GM23248 (cell line): ENCODE results near the gene CABS1. TPM values are rescaled to one million over a fixed set of nuclear protein-coding genes. Genes with fewer than 3 reads are reported as not detected.

ENCODE experiments used
- DNase-seq: peaks from one replicate; pipeline ENCODE4 v3.0.0-alpha.2; 2015
- H2AFZ ChIP-seq: fragments of 200-600 bp; sonication (generic); 2 replicates; pipeline ENCODE4 v1.6.1; 2016; ENCODE audit warnings: antibody characterized with exemption
- H3F3A ChIP-seq: fragments of 200-600 bp; sonication (generic); 2 replicates; pipeline ENCODE4 v1.6.1; 2016; ENCODE audit warnings: mild to moderate bottlenecking, antibody characterized with exemption, mixed run types; ENCODE audit not compliant: insufficient read depth
- H3K27ac ChIP-seq: fragments of 200-600 bp; sonication (generic); 2 replicates; pipeline ENCODE4 v1.5.1; 2016; ENCODE audit warnings: mild to moderate bottlenecking
- H3K27me3 ChIP-seq: fragments of 200-600 bp; sonication (generic); replicated peaks from 2 replicates; pipeline ENCODE4 v1.6.1; 2016; ENCODE audit warnings: mild to moderate bottlenecking; ENCODE audit not compliant: insufficient read depth
- H3K36me3 ChIP-seq: fragments of 200-600 bp; sonication (generic); 2 replicates; pipeline ENCODE4 v1.6.1; 2016; ENCODE audit warnings: low read depth, mild to moderate bottlenecking
- H3K4me1 ChIP-seq: fragments of 200-600 bp; sonication (generic); 2 replicates; pipeline ENCODE4 v1.6.1; 2016; ENCODE audit warnings: mild to moderate bottlenecking; ENCODE audit not compliant: insufficient read depth
- H3K4me2 ChIP-seq: fragments of 200-600 bp; sonication (generic); one replicate; pipeline ENCODE4 v1.6.1; 2016; ENCODE audit warnings: mild to moderate bottlenecking; ENCODE audit not compliant: unreplicated experiment
- H3K4me3 ChIP-seq: fragments of 200-600 bp; sonication (generic); 2 replicates; pipeline ENCODE4 v1.5.1; 2016; ENCODE audit warnings: mild to moderate bottlenecking
- H3K79me2 ChIP-seq: fragments of 200-600 bp; sonication (generic); 2 replicates; pipeline ENCODE4 v1.6.1; 2016; ENCODE audit warnings: mild to moderate bottlenecking; ENCODE audit not compliant: insufficient read depth
- H3K9ac ChIP-seq: fragments of 200-600 bp; sonication (generic); 2 replicates; pipeline ENCODE4 v1.6.1; 2016; ENCODE audit warnings: mild to moderate bottlenecking
- H3K9me2 ChIP-seq: fragments of 200-600 bp; sonication (generic); 2 replicates; pipeline ENCODE4 v1.6.1; 2016; ENCODE audit warnings: mixed run types, mild to moderate bottlenecking, moderate library complexity; ENCODE audit not compliant: insufficient read depth
- H3K9me3 ChIP-seq: fragments of 200-600 bp; sonication (generic); one replicate; pipeline ENCODE4 v1.6.1; 2017; ENCODE audit warnings: low read depth
- H4K20me1 ChIP-seq: fragments of 200-600 bp; sonication (generic); 2 replicates; pipeline ENCODE4 v1.6.0; 2016; ENCODE audit not compliant: insufficient read depth
- EZH2 ChIP-seq: fragments of 200-600 bp; sonication (generic); IDR thresholded peaks from 2 replicates; pipeline ENCODE4 v1.6.1; 2018; ENCODE audit warnings: antibody characterized with exemption, mild to moderate bottlenecking; ENCODE audit not compliant: insufficient read depth, poor library complexity, severe bottlenecking
- EZH2phosphoT487 ChIP-seq: fragments of 200-600 bp; sonication (generic); IDR thresholded peaks from 2 replicates; pipeline ENCODE4 v1.6.1; 2018; ENCODE audit warnings: antibody characterized with exemption, moderate library complexity, mild to moderate bottlenecking, low read depth; ENCODE audit not compliant: insufficient read depth
- WGBS, 2 experiments: methylation state at CpG; one replicate each; pipeline ENCODE4 v1.1.6; 2015 to 2017; ENCODE audit warnings: low lambda C conversion rate in 2 of 2, low coverage in 1 of 2; ENCODE audit errors: missing lambda C conversion rate in 2 of 2; 5-methylcytosine and 5-hydroxymethylcytosine counted together
- in situ Hi-C: fragments of 300-500 bp; cut with MboI; formaldehyde crosslinking; loops from 2 replicates; pipeline ENCODE4 v1.15.0; 2020
- polyA plus RNA-seq: library from polyadenylated mRNA; unstranded; fragments of >200 nt; fragmentation: Nextera tagmentation; extraction: Ambion mirVana; gene quantifications from 2 replicates; pipeline ENCODE4 v1.2.1, GENCODE V29; 2016
- total RNA-seq: library from RNA; depleted of rRNA; stranded (reverse); fragments of >200 nt; shearing (Covaris generic); gene quantifications from 2 replicates; pipeline ENCODE4 v1.2.3, GENCODE V29; 2014

The CABS1 gene
- total and polyA plus RNA-seq, 2 experiments from 2014 or later = not detected

GRCh38 chr4:70299643-70300042 lies 35.1 kb upstream of the CABS1 start:
- H3K9me3 ChIP-seq = no peaks in the 10 kb centered on the region
- H3K36me3 ChIP-seq = no peaks in the 10 kb centered on the region
- no peak overlapping the region for H3K9ac ChIP-seq
- H3K4me3 ChIP-seq = no peak overlapping the region
- no peaks in the 10 kb centered on the region for H3K9me2 ChIP-seq
- 8 to 36% methylated on average over 1 to 2 of the region's 2 CpGs for WGBS, 2 experiments
- no peak overlapping the region for H3K27ac ChIP-seq
- no peaks in the 10 kb centered on the region for H4K20me1 ChIP-seq
- H2AFZ ChIP-seq = no peak overlapping the region
- H3K4me1 ChIP-seq = no peaks in the 10 kb centered on the region
- no peaks in the 10 kb centered on the region for H3K27me3 ChIP-seq
- no peak for DNase-seq
- H3K4me2 ChIP-seq = no peak overlapping the region
- in situ Hi-C loops = no loop called here
- H3K79me2 ChIP-seq = no peaks in the 10 kb centered on the region
- TF ChIP-seq EZH2 (no peak), EZH2phosphoT487 (no peak)
- H3F3A ChIP-seq = no peaks in the 10 kb centered on the region

GRCh38 chr4:70300215-70300614 lies 34.6 kb upstream of the CABS1 start:
- no peaks in the 10 kb centered on the region for H3K79me2 ChIP-seq
- WGBS, 2 experiments = 25 to 34% methylated on average over 4 of the region's 4 CpGs

GRCh38 chr4:70303090-70303489 lies 31.7 kb upstream of the CABS1 start:
- 0 to 2% methylated on average over 1 of the region's 1 CpG for WGBS, 2 experiments

More at GRCh38 chr4:70300215-70300614, 34.6 kb upstream of the CABS1 start:
- no peak overlapping the region for H3K9ac ChIP-seq
- in situ Hi-C loops = no loop called here
- DNase-seq = no peak
- H3K4me3 ChIP-seq = no peak overlapping the region
- H4K20me1 ChIP-seq = no peaks in the 10 kb centered on the region
- H3K4me2 ChIP-seq = no peak overlapping the region
- H3F3A ChIP-seq = no peaks in the 10 kb centered on the region
- H3K27ac ChIP-seq = no peak overlapping the region
- no peaks in the 10 kb centered on the region for H3K4me1 ChIP-seq
- TF ChIP-seq EZH2phosphoT487 (no peak), EZH2 (no peak)
- no peaks in the 10 kb centered on the region for H3K9me3 ChIP-seq
- no peak overlapping the region for H2AFZ ChIP-seq
- H3K36me3 ChIP-seq = no peaks in the 10 kb centered on the region
- H3K27me3 ChIP-seq = no peaks in the 10 kb centered on the region
- H3K9me2 ChIP-seq = no peaks in the 10 kb centered on the region

GRCh38 chr4:70305601-70306000 lies 29.2 kb upstream of the CABS1 start:
- Histone ChIP-seq H3K4me3 (no peak overlapping the region), H3K4me1 (no peaks in the 10 kb centered on the region), H3K9me2 (no peaks in the 10 kb centered on the region), H3K27me3 (no peaks in the 10 kb centered on the region), H3K9ac (no peak overlapping the region), H2AFZ (no peak overlapping the region), H3K4me2 (no peak overlapping the region), H3K9me3 (no peaks in the 10 kb centered on the region), H3K79me2 (no peaks in the 10 kb centered on the region), H3F3A (no peaks in the 10 kb centered on the region), H3K36me3 (no peaks in the 10 kb centered on the region), H4K20me1 (no peaks in the 10 kb centered on the region), H3K27ac (no peak overlapping the region)
- in situ Hi-C loops = no loop called here
- TF ChIP-seq EZH2 = no peak
- no peak for TF ChIP-seq EZH2phosphoT487
- DNase-seq = no peak
- WGBS, 2 experiments = 8 to 15% methylated on average over 4 of the region's 4 CpGs

More at GRCh38 chr4:70303090-70303489, 31.7 kb upstream of the CABS1 start:
- TF ChIP-seq EZH2phosphoT487 (no peak), EZH2 (no peak)
- Histone ChIP-seq H3K27ac (no peak overlapping the region), H3K9ac (no peak overlapping the region), H3K9me3 (no peaks in the 10 kb centered on the region), H3F3A (no peaks in the 10 kb centered on the region), H3K9me2 (no peaks in the 10 kb centered on the region), H3K79me2 (no peaks in the 10 kb centered on the region), H3K27me3 (no peaks in the 10 kb centered on the region), H2AFZ (no peak overlapping the region), H3K4me1 (no peaks in the 10 kb centered on the region), H4K20me1 (no peaks in the 10 kb centered on the region), H3K4me3 (no peak overlapping the region), H3K36me3 (no peaks in the 10 kb centered on the region), H3K4me2 (no peak overlapping the region)
- no peak for DNase-seq
- in situ Hi-C loops = no loop called here

- Histone ChIP-seq H3K36me3 (no peaks in the 10 kb centered on the region), H3K9me3 (no peaks in the 10 kb centered on the region), H3K27me3 (no peaks in the 10 kb centered on the region), H4K20me1 (no peaks in the 10 kb centered on the region), H3K4me3 (no peak overlapping the region), H3K4me2 (no peak overlapping the region), H3F3A (no peaks in the 10 kb centered on the region), H3K27ac (no peak overlapping the region), H3K4me1 (no peaks in the 10 kb centered on the region), H3K9me2 (no peaks in the 10 kb centered on the region), H3K9ac (no peak overlapping the region), H3K79me2 (no peaks in the 10 kb centered on the region), H2AFZ (no peak overlapping the region)
- in situ Hi-C loops = no loop called here
- no peak for TF ChIP-seq EZH2
- TF ChIP-seq EZH2phosphoT487 = no peak
- 18 to 28% methylated on average over 2 of the region's 2 CpGs for WGBS, 2 experiments
- DNase-seq = no peak
These were observed 28.7 kb upstream of the CABS1 start for GRCh38 chr4:70306076-70306475.
